GM19324 (cell line): ENCODE data around the gene SFRP2.

Experiments used
- ATAC-seq: cut with Tn5 transposase; IDR thresholded peaks from one replicate; pipeline ENCODE4 v1.9.1; 2021; ENCODE audit warnings: mild to moderate bottlenecking, moderate library complexity; ENCODE audit not compliant: unreplicated experiment, low FRiP score

The SFRP2 gene

DNA sequence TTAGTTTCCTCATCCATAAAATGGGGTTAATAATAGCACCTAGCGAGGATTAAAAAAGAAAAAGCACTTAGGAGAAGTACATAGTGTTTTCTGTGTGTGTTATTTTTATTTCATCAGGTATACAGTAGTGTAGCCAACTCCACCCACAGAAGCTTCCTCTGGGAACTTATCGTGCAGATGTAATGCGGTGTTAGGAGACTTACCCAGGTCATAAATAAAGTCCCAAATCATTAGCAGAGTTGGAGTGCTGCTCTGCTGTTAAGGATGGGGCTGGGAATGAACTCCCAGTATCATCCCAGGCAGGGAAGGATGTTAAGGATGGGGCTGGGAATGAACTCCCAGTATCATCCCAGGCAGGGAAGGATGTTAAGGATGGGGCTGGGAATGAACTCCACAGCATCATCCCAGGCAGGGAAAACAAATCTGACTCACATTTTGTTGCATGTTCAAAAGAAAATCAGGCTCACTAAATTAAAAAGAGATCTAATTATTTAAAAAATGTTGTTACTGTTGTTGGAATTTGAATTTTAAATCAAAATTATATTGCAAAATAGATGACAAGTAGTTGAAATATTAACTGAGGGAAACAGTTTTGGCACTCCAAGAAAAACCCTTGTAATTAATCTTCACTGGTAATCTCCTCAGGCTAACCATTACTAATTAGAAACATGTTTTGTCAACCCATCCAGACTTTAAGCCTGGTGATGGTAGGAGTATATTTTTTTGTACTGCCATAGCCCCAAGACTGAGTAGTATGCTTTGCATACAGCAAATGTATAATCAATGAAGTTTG, 10.2 kb upstream of the SFRP2 start:
- ATAC-seq = no peak

DNA sequence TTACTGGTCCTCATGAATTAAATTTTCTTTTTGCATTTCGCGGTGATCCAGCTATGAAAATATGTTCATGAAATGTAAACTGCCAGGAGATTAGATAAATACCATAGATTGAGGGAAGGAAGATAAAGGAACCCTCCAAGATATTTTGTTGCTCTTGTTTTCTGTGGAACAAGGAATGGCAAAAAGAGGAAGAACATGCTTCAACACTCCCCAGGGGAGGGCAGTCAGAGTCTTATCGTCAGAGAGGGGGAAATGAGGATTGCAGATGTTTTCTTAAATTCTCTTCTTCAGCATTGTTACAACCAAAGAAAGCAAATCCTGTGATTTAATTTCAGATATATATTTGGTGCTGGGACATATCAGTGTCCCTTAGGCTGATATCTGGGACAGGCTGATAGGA, 9.5 kb upstream of the SFRP2 start:
- no peak for ATAC-seq

DNA sequence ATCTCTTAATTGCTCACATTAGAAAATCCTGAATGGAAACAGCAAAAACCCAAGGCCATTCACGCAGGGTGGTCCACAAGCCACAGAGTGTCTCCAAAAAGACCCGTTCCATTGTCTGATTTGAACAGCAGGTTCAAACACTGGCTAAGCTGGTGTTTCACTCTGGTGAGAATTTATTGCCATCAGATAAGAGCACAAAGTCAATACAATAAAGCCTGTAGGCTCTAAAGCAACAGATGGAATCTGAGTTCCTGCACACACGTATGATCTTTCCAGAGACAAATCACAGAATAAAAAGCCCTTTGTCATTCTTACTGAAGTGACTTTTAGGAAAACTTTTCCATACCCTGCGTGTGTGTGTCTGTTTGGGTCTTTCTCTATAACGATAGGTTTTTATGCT, 5.1 kb upstream of the SFRP2 start:
- no peak for ATAC-seq

DNA sequence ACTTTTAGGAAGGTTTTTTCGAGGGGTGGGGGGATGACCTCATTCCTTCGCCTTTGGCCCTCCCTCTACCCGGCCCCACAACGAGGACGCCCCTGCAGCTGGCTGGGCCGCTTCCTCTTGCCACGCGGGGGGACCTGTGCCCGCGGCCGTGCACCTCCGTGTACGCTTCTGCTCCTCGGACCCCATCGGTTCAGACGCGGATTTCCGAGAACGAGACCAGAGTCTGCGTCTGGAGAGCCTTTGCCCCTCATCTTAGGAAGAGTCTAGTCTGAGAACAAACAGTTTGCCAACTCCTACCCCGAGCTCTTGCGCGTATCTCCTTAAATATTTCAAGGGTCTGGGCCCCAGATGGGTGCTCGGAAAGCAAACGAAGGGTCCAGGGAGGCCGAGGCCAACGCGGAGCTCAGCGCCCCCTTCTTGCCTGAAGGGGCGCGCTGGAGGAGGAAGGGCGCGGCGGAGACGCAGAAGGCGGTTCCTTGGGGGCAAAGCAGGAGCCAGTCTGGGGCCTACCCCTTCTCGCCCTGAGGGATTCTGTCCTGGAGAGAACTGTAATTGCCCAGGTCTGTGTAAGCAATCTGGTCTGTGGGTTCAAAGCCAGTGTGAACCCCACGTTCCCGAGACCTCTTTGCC, 3.9 kb upstream of the SFRP2 start:
- ATAC-seq = no peak

DNA sequence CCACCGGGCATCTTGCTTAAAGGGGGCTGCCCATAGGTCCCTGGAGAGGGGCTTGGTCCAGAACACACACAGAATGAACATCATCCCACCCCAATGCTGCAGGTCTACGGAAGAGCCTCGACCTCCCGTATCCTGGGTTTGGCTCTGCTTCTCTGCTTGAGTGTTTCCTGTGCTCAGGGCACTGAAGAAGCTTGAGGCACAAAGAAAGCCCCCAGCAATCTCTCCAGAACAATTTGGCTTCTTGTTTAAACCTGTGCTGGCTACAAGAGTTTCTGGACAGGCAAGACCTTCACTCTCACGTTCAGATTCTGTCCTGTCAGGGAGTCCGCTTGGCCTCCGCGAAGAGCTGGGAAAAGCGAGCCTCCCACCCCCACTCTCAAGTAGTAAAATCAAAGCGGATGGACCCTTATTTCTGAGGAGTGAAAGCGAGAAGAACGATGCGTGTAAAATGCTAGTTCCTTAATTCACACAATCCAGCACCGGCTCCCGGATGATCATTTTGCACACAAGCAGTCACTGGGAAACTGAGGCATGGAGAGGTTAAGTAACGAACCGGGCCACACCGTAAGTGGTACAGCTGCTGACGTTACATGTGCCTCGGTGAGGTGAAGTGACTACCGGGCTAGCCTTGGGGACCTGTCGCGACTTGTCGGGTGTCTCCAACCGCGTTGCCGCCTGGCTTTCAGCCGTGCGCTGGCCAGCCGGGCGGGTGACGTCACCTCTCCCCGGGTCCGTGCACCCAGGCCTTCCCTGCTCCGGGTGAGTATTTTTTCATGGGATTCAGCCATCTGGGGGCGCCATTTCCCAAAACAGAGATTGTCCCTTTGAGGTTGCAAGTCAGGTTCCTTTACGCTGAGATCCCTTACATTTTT, 3.1 kb upstream of the SFRP2 start:
- no peak for ATAC-seq

DNA sequence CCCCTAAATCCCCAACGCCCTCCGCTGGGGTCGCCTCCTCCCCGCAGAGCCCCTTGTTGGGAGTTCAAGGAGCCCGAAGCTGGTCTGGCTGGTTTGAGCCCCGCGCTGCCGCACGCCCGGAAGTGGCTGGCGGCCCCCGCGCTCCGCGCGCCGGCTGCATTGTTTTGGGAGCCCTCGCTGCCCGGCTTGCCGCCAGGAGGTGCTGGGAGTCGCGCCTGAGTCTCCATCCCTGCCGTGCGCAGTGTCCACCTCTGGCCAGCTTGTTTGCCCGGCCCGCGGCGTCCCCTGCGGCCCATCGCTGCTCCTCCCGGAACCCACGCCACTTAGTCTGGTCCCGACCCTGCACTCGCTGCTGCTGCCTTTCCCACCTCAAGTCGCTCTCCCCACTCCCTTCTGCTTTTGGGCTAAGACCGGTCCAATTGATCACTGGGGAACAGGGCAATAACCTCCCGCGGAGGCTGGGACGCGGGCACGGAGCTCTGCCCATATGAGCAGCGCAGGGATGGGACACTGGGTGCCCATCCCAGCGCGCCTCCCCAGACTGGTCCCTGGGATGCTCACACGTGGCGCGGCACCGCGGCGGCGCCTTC, 2.2 kb upstream of the SFRP2 start:
- ATAC-seq = no peak

DNA sequence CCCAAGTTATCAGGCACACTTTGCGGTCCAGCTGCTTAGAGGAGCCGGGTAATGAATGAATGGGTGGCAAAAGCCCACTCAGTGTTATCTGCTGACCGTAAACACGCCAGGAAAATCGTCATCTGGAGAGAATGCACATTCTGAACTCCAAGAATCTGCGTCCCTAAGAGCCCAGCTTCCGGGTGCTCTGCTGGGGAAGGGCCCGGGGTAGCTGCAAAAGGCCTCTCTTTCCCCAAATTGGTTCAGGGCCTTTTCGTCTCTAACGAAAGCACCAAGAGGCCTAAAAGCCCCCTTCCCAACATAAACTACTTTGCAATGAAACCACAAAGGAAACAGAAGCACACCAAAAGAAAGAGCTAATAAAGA, 1.6 kb upstream of the SFRP2 start:
- ATAC-seq = no peak

DNA sequence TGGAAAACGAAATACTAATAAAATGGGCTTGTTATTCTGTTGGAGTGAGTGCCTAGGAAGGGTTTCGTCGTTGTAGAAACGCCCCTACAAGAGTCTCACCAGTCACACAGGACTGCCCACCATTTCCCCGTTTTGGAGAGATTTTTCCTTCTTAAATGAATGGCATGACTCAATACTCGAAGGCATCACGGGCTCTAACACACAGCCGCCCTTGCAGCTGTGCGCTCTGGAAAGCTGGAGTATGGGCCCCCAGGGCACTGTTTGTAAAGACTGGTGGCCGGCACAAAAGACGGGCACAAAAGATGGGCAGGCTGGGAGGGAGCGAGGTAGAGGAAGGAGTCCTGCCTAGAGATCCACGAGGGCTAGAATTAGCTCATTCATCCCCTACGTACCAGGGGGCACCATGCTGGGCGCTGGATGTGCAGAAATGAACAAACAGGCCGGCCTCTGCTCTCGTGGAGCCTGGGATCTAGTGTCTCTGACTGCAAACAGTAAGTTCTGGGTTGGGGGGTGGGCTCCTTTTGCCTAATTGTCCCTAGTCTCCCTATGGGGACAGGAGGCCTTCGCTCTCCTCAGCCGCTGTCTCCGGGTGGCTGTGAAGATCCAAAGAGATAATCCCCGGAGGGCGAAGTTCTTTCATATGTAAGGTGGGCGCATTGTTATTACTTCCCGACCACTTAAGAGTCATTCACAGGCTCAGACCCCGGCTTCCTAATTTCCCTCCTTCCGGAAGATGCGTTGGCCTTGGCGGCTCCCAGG, 1.0 kb upstream of the SFRP2 start:
- ATAC-seq = no peak

DNA sequence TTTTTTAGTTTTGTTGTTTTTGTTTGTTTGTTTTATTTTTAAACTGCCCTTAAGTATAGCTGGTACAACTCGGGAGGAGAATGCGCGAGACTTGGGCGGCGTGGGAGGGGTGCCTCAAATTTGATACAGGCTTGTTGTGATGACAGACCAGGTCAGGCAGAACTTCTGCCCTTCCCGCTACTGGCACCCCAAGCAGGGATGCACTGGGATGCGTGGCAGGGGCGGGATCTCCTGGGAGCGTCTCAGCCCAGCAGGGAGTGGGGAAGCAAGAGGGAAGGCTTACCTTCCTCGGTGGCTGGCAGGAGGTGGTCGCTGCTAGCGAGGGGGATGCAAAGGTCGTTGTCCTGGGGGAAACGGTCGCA, 851 bp downstream of the SFRP2 start:
- no peak for ATAC-seq

DNA sequence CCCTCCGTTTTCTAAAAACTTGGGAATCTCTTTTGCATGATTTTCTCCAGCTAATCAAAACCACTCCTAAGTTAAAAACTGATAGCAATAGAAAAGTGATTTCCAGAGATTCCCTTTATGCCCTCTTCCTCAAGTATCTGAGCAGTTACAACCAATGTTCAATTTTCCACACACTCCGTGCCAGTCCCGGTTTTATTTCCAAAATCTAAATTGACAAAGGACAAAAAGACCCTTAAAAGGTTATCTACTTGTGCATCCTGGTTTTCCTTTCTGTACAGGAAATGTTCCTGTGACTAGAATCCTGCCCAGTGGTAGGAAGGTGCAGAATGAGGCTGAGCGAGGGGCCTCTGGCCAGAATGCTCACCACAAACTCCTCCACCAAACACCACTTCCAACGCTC, 1.3 kb downstream of the SFRP2 start:
- ATAC-seq = no peak

DNA sequence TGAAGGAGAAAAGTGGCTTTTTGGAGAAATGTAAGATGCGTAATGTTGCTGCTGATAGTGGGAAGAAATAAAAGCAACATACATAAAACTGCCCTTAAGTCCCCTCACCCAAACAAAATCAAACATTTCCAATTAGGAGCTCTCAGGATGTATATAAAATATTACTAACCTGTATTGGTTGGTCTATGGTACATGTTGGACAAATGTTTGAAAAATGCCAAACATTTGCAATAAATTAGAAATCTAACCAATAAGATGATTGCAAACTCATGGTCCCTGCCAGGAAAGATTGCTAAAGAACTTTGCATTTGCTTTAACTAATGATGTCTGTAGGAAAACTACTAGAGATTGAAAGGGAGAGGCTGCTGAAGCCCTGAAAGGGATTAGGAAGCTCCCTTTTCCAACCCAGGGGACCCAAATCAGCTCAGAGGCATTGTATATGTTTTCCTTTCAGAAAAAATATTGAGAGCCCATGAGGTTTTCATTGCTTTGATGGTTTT, 1.8 kb downstream of the SFRP2 start:
- no peak for ATAC-seq

DNA sequence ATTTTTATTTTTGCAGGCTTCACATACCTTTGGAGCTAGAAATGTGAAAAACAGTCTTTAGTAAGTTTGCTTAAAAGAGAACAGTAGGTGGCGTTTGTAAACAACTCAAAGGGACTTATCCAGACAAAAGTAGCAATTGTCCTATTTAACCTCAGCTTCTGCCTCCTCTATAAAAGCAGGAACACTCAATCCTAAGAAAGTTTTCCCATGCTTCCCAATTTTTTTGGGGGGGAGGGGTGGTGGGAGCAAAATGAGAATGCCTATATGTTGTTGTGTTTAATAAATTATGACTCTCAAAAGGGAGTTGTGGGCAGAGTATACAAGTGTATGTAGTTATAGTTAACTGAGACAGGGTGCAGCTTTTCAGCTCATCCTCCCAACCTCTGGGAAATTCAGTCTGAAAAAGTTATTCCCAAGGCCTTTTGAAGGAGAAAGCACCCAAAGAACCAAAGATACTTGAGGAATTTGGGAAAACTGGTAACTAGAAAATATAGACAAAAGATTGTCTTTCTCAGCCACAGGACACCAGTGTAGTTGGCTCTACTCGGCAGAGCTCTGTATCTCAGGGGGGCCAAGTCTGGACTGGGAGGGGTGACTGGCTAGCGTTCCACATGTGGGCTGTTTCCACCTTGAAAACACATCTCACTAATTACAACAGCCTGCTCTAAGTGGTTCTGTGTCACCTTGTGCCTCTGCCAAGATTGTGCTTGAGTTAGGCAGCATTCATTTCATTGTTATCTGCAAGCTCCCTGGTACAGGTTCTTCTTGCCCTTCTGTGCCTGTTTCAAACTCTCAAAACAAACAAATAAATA, 2.8 kb downstream of the SFRP2 start:
- ATAC-seq = no peak

DNA sequence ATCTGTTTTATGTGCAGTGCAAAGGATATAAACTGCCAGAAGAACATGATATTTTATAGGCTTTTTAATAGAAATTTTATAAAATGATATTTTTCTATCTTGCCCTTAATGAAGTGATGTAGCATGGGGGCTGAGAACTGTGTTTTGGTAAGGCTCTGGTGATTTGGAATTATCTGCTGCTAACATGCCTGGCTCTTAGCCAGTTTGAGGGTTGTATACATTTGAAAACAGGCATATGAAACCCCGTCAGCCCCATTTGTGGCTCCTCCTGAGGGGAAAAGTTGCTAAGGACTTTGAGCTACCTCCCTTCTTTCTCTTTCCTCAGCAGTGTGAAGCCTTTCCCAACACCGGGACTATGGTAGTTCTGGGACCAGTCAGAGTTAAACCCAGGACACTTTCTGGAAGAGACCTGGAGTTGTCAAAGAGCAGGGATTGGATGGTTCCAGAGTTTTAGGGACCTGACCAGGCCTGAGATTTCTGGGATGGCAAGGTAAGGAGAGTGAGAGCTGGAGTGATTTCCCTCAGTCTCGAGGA, 4.7 kb downstream of the SFRP2 start:
- ATAC-seq = no peak

DNA sequence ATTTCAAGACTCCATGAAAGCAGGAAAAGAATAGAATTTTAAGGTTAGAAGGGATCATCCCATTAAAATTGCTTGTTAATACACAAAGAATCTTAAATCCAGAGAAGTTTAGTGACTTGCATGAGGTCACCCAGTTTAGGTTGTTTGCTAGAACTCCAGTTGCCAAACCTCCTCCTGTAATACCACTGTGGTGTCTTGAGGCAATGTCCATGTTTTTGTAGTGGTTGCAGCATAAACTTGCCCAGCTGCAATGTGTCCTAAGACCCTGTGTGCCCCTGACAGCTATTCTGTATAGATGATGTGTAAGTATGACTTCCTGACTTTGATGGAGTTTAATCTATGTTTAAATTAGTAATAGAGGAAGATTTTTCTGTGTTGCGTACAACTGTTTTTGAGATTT, 6.3 kb downstream of the SFRP2 start:
- no peak for ATAC-seq

DNA sequence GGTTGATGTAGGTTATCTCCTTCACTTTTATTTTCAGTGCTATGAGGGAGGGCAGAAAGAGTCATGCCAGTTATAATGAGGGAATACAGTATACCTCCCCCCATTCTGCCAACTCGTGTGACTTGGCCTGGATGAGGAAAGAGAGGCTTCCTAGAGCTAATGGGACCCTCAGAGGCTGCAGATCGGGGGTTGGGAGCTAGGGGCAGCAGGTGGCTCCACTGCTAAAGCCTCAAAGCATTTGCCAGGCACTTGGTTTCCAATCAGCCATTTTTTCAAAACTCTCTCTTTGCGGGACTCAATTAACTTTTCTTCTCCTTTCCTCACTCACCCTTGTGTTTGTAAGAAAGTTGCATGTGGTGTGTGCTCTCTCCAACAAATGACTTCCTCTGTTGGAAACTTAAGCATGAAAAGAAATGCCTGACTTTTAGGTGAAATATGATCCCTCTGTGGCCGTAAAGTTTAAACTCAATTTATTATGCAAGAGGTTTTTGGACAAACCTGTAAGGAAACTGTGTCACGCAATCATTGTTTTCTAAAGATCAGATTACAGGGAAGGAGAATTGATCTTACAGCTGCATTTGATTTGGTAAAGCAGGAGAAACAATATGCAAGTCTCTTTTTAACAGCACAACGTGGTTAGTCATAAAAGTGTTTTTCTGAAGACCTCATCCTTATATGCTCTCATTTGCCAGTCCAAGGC, 7.0 kb downstream of the SFRP2 start:
- ATAC-seq = no peak

DNA sequence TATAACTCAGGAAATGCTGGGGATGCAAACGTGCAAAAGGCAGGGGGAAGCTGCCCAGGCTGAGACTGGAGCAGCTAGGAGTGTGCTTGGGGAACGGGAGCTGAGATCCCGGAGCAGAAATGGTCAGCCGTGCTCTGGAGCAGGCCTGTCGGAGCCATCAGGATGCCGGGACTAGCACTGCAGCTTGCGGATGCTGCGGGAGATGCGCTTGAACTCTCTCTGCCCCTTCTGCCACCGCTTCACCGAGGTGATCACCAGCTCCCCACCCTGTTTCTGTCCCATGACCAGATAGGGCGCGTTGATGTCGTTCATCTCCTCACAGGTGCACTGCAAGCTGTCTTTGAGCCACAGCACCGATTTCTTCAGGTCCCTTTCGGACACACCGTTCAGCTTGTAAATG, 7.6 kb downstream of the SFRP2 start:
- ATAC-seq = no peak

DNA sequence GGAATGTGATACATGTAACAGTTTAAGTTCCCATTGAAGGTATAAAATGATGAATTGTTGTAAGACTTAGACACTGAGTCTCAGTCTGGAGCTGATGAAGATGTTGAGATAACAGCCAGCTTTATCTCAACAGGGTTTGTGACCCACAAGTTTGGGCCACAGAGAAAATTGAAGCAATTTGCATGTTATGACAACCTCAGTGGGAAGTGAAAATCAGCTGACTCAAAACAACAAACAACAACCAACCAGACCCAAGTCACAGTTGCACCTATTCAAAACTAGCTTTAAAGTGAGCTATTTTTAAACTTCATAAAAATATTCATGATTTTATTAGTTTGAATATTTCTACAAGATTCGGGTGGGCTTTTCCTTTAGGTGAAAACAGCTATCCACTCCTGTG, 8.0 kb downstream of the SFRP2 start:
- no peak for ATAC-seq

DNA sequence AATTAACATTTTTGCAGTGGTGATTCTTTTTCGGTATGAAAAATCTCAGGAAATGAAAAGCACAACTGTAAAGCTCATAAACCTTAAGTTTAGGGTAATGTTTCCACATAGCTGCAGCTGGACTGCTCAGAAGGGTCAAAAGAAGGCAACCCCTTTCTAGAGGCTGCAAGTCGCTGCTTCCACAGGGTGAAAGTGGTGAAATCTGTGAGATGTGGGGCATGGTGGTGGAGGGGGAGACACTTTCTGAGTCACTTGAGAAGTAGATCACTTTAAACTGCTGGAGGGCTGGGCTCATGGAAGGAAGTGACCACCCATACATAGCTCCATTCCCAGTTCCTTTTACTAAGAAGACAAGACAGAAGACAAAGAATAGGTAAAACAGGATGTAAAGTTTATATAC, 8.7 kb downstream of the SFRP2 start:
- no peak for ATAC-seq

DNA sequence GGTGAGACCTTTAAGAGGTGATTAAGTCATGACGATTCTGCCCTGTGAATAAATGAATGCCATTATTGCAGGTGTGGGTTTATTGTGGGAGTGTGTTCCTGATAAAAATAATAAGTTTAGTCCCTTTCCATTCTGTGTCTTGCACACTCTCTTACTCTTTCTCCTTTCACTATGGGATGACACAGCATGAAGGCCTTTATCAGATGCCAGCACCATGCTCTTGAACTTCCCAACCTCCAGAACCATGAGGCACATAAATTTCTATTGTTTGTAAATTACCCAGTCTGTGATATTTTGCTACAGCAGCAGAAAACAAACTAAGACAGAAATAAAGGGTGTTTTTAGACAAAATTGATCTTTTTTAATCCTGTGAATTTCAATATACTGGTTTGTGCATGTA, 10.5 kb downstream of the SFRP2 start:
- ATAC-seq = no peak
